GM12878 (cell line): ENCODE results near the gene TNRC6C. TPM values are rescaled to one million over a fixed set of nuclear protein-coding genes. Genes with fewer than 3 reads are reported as not detected.

Experiments used
- ATAC-seq: fragments of 200-7000 bp; cut with Tn5 transposase; 3 replicates; pipeline ENCODE4 v1.9.1; 2020; ENCODE audit warnings: mild to moderate bottlenecking, moderate library complexity
- BruUV-seq: library from RNA; stranded (reverse); fragments of 400-500 nt; replicated peaks from 2 replicates; lab custom pipeline; 2021; lab: Mats Ljungman, UMichigan
- CTCF ChIA-PET: fragments of 300-600 bp; sonication (Branson Sonifier 250); formaldehyde crosslinking; extraction: SDS; loops from one replicate; lab custom pipeline; 2021; ENCODE audit warnings: inconsistent platforms; lab: Yijun Ruan, JAX
- POLR2A ChIA-PET: fragments of 350-600 bp; formaldehyde crosslinking; extraction: SDS; loops from one replicate; lab custom pipeline; 2021; ENCODE audit warnings: inconsistent platforms; lab: Charles Lee
- RAD21 ChIA-PET: fragments of 300-600 bp; sonication (Branson Sonifier 250); formaldehyde crosslinking; loops from one replicate; lab custom pipeline; 2023; ENCODE audit warnings: antibody characterized with exemption; ENCODE audit not compliant: unreplicated experiment; lab: Charles Lee
- SMC1A ChIA-PET: fragments of 300-600 bp; sonication (Branson Sonifier 250); formaldehyde crosslinking; loops from one replicate; lab custom pipeline; 2023; ENCODE audit not compliant: unreplicated experiment, uncharacterized antibody; lab: Charles Lee
- DNase-seq: peaks from one replicate; pipeline ENCODE4 v3.0.0-alpha.2; 2011; ENCODE audit warnings: low read depth, low spot score
- FAIRE-seq: peaks from 3 replicates; lab custom pipeline; 2011; peaks lifted over from hg19 to GRCh38; lab: Jason Lieb, UNC
- H2AFZ ChIP-seq: 2 replicates; pipeline ENCODE4 v1.6.0; 2011; ENCODE audit warnings: low read depth, low read length, control low read depth; ENCODE audit not compliant: control insufficient read depth
- H3K27ac ChIP-seq: 2 replicates; pipeline ENCODE4 v1.5.1; 2011; ENCODE audit warnings: control low read depth; ENCODE audit not compliant: control insufficient read depth, insufficient read depth
- H3K27me3 ChIP-seq, 2 experiments: replicated peaks in 1 of 2; 2 replicates each; pipeline versions ENCODE4 v1.6.0 to v1.6.1; 2011; ENCODE audit warnings: low read length in 1 of 2; ENCODE audit not compliant: control insufficient read depth in 2 of 2, insufficient read depth in 2 of 2
- H3K36me3 ChIP-seq, 2 experiments: 2 replicates each; pipeline ENCODE4 v1.5.1; 2011; ENCODE audit warnings: low read length in 1 of 2; ENCODE audit not compliant: control insufficient read depth in 2 of 2, insufficient read depth in 2 of 2
- H3K4me1 ChIP-seq: 2 replicates; pipeline ENCODE4 v1.6.1; 2011; ENCODE audit warnings: mild to moderate bottlenecking, low read length, moderate library complexity, mixed read lengths; ENCODE audit not compliant: control insufficient read depth, insufficient read depth
- H3K4me2 ChIP-seq: 2 replicates; pipeline ENCODE4 v1.6.0; 2011; ENCODE audit warnings: control low read depth; ENCODE audit not compliant: control insufficient read depth, insufficient read depth
- H3K4me3 ChIP-seq: fragments of 200-600 bp; sonication (generic); 2 replicates; pipeline ENCODE4 v1.5.1; 2016
- H3K79me2 ChIP-seq: 2 replicates; pipeline ENCODE4 v1.6.0; 2011; ENCODE audit warnings: low read length; ENCODE audit not compliant: control insufficient read depth, insufficient read depth
- H3K9ac ChIP-seq: 2 replicates; pipeline ENCODE4 v1.8.0; 2011; ENCODE audit warnings: low read length, control low read depth, mixed read lengths; ENCODE audit not compliant: control insufficient read depth, insufficient read depth
- H3K9me3 ChIP-seq: replicated peaks from 3 replicates; pipeline ENCODE4 v1.5.1; 2011; ENCODE audit warnings: mild to moderate bottlenecking, low read length; ENCODE audit not compliant: control insufficient read depth, insufficient read depth
- H4K20me1 ChIP-seq: 2 replicates; pipeline ENCODE4 v1.6.0; 2011; ENCODE audit not compliant: control insufficient read depth, insufficient read depth
- CHD4 ChIP-seq: fragments of 200-600 bp; sonication (generic); IDR thresholded peaks from 2 replicates; pipeline ENCODE4 v1.6.1; 2016; ENCODE audit warnings: mild to moderate bottlenecking
- FOS ChIP-seq: IDR thresholded peaks from 3 replicates; pipeline ENCODE4 v1.6.1; 2011; ENCODE audit warnings: borderline replicate concordance; ENCODE audit not compliant: insufficient read length; ENCODE audit errors: extremely low read depth
- POLR2A ChIP-seq: IDR thresholded peaks from 2 replicates; pipeline ENCODE4 v1.6.1; 2011; ENCODE audit warnings: low read depth, mild to moderate bottlenecking, low read length
- RAD51 ChIP-seq: fragments of 450-650 bp; IDR thresholded peaks from 2 replicates; pipeline ENCODE4 v1.6.1; 2016; ENCODE audit warnings: moderate library complexity, mild to moderate bottlenecking, inconsistent platforms
- STAT1 ChIP-seq: fragments of 450-650 bp; conservative IDR thresholded peaks from 2 replicates; pipeline ENCODE4 v1.6.1; 2014; ENCODE audit warnings: antibody characterized with exemption, mild to moderate bottlenecking
- WGBS: methylation state at CpG from one replicate; pipeline ENCODE4 v1.1.6; 2016; ENCODE audit warnings: low lambda C conversion rate; ENCODE audit not compliant: insufficient replicate concordance, insufficient coverage; ENCODE audit errors: missing lambda C conversion rate; 5-methylcytosine and 5-hydroxymethylcytosine counted together
- in situ Hi-C: fragments of 300-500 bp; cut with MboI; formaldehyde crosslinking; loops from 9 replicates; pipeline ENCODE4 v1.14.3; 2018; ENCODE audit warnings: mixed read lengths
- intact Hi-C: fragments of 100-400 bp; cut with micrococcal nuclease; formaldehyde crosslinking; loops from one replicate; pipeline ENCODE4 v1.14.2; 2022; ENCODE audit not compliant: unreplicated experiment
- polyA plus RNA-seq, 11 experiments: library from polyadenylated mRNA; depleted of rRNA in 4 of 11; unstranded in 6 of 11; stranded (reverse) in 5 of 11; fragments of >200 nt; fragmentation: Nextera tagmentation in 4 of 11; fragmentation: Illumina TruSeq in 1 of 11; extraction: Ambion mirVana in 4 of 11; extraction: Trizol in 1 of 11; gene quantifications; 1 replicate in 1 of 11; 2 replicates in 10 of 11; pipeline versions ENCODE4 v1.2.1 to v1.2.3, GENCODE V29; 2011 to 2016; ENCODE audit warnings: inconsistent platforms in 2 of 11, missing spikeins in 2 of 11, low read depth in 1 of 11
- total RNA-seq, 4 experiments: library from RNA; depleted of rRNA in 3 of 4; stranded (reverse); fragments of >200 nt in 3 of 4; fragmentation: Illumina TruSeq in 1 of 4; extraction: Trizol in 1 of 4; gene quantifications; 2 replicates each; pipeline versions ENCODE4 v1.2.1 to v1.2.3, GENCODE V29; 2013 to 2021

TNRC6C gene
- total and polyA plus RNA-seq, 10 of the 15 experiments (the other 5 are each of a cell fraction or from before 2014, with no cell fraction given), result 0.40 to 6.1 (median 0.96) TPM

DNA sequence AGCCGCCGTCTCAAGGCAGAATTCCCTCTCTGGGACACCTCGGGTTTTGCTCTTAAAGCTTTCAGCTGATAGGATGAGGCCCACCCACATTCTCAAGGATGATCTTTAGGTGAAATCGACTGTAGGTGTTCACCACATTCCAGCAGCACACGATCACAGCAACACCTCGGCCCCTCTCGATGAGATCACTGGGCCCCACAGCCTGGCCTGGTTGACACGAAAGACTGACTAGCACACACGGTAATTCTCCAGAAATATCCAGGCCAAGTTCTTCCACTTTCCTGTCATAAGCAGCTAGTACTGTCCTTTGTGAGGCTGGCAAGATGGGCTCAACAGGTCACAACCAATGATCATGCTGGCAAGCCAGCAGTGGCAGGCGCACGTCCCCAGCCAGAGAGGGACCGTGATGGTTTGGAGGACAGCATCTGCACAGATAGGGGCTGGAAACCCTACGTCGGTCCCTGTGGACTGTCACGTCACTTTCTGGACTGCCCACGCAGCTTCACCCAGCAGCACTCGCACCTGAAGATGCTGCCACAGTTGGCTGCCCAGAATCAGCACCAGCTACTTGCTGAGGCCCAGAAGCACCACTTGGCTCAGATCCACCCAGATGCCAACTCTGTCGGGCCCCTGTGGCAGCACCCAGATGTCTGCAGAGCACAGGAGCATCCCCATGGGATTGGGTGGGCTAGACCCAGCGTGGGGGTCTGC lies 152.7 kb downstream of the TNRC6C start:
- DNase-seq (no peak), ATAC-seq (no peak)
- Histone ChIP-seq H3K27me3 (no peaks in the 10 kb centered on the region), H3K36me3 (peaks cover 28 to 32% of the 10 kb centered on the region in 2 experiments), H4K20me1 (peaks cover 5% of the 10 kb centered on the region; the same call in 1 of the 2 replicates), H2AFZ (no peak overlapping the region)
- intact Hi-C loops, result no loop called here
- ChIA-PET POLR2A (interaction anchor here (0.5 to 0.6 kb wide), 2 partner anchors 134 to 1021 kb away, joined by 6 read pairs; no protein-coding TSS in a partner anchor), SMC1A (interaction anchor here (0.6 to 1.6 kb wide), 4 partner anchors 31 to 220 kb away, joined by 3 to 6 read pairs (median 4); no protein-coding TSS in a partner anchor), RAD21 (interaction anchor here (1.0 kb wide), 1 partner anchor 91 kb away, joined by 4 read pairs; no protein-coding TSS in a partner anchor)
- WGBS, result 89% methylated on average over 19 of the region's 19 CpGs
- in situ Hi-C loops, result loop anchor here (5.0 kb wide), 1 partner anchor 66 kb away; no protein-coding TSS in a partner anchor
- no peak for TF ChIP-seq FOS
- TF ChIP-seq RAD51, result no peak
- 0 out of 2 replicates have a peak, but pooled peaks have one; percentile 12 for TF ChIP-seq POLR2A
- TF ChIP-seq STAT1, result no peak
- TF ChIP-seq CHD4, result no peak
- TF ChIP-seq, all 136 proteins: peak for 1
- H3K4me2 ChIP-seq, result no peak overlapping the region
- H3K4me1 ChIP-seq, result peaks cover 27% of the 10 kb centered on the region
- H3K27ac ChIP-seq, result no peak overlapping the region
- H3K9me3 ChIP-seq, result no peaks in the 10 kb centered on the region
- H3K4me3 ChIP-seq, result no peak overlapping the region
- CTCF ChIA-PET, result interaction anchor here (0.7 to 5.0 kb wide), 3 partner anchors 26 to 92 kb away, joined by 3 to 46 read pairs (median 3); no protein-coding TSS in a partner anchor
- BruUV-seq, result no TSS peak
- FAIRE-seq, result no peak
- H3K79me2 ChIP-seq, result peaks cover 2% of the 10 kb centered on the region
- no peak overlapping the region for H3K9ac ChIP-seq
